ENCODE data around the gene TTPAL.

Gene TTPAL

DNA sequence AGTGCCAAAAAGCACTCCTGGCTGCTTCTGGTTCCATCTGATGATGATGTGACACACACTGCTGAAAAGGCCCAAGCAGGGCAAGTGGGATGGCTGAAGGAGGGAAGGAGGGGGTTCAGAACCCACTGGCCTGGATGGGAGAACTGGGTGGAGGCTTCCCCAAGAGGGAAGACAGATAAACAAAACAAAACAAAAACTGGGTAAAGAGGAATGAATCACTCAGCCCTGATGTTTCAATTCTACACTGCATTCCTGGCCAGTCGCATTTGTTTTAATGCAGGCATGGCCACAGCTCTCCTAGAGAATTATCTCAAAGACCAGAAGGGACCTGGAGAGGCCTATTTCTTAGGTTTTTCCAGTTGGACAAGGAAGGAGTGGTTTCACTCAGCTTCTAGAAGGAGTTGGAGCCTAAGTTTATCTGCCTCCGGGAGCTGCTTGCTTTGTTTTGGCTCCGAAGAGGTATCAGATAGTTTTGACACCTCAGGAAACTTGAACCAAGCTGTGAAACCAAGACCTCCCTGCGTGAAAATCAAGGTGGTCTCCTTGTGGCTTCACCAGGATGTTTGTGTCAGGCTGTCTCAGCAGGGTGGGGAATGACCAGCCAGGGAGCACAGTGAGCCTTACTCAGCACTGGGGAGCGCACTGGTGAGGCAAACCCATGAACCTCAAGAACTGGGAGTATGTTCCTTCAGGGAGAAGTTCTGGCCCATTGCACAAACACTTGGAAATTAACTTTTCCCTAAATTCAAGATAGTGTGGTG is 16.1 kb downstream of the TTPAL start:
- no peak overlapping the region for H3K4me3 ChIP-seq
- peak overlapping the region in 14 of 21 experiments; percentile 1 to 72 (median 40) for H3K27ac ChIP-seq

DNA sequence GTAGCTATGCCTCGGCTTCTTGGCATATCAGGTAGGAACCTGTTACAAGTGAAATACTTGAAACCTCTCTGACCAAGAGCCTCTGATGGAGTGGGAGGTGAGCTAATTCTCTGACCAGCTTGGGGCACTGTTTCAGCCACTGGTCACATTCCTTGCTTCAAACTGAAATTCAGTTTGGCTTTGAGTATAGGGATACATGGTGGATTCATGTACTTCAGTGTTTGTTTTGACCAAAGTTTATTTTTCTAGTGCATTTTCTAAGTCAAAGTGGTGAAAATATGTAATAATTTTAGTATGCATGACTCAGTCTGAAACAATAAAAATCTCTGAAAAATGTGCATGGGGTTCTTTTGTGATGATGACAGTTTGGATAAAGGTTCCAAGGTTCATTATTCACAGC is 18.6 kb downstream of the TTPAL start:
- H3K27ac ChIP-seq, result peak overlapping the region in 4 of 21 experiments; percentile 15 to 70 (median 29)
- no peak overlapping the region for H3K4me3 ChIP-seq

GRCh38 chr20:44494681-44495080 is 19.0 kb downstream of the TTPAL start:
- Histone ChIP-seq H3K4me3 (no peak overlapping the region), H3K27ac (peak overlapping the region in 16 of 21 experiments; percentile 2 to 78 (median 44))

GRCh38 chr20:44495257-44495656 is 19.6 kb downstream of the TTPAL start:
- H3K4me3 ChIP-seq, result no peak overlapping the region
- H3K27ac ChIP-seq, result peak overlapping the region in 17 of 21 experiments; percentile 2 to 78 (median 51)

GRCh38 chr20:44495802-44496481 is 20.3 kb downstream of the TTPAL start:
- H3K4me3 ChIP-seq, result no peak overlapping the region
- peak overlapping the region in 19 of 21 experiments; percentile 21 to 78 (median 62) for H3K27ac ChIP-seq

GRCh38 chr20:44496976-44497375 is 21.3 kb downstream of the TTPAL start:
- Histone ChIP-seq H3K27ac (peak overlapping the region in 17 of 21 experiments; percentile 26 to 78 (median 63)), H3K4me3 (no peak overlapping the region)

DNA sequence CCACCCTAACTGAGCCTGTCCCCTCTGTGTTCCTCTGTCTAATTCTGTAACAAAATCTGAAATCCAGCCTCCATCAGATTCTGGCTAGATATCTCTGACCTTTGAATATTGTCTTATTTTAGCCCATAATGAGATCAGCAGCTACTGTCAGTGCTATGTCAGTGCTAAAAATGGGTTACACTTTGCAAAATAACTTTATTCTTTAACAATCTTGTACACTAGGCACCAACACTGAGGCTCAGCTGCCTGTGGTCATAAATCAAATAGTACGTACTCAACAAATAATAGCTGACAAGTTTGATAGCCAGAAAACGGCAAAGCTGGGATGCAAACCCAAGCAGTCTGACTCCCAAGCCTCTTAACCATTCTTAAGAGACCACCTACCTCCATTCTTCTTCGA is 22.1 kb downstream of the TTPAL start:
- Histone ChIP-seq H3K27ac (peak overlapping the region in 6 of 21 experiments; percentile 20 to 71 (median 48)), H3K4me3 (no peak overlapping the region)

DNA sequence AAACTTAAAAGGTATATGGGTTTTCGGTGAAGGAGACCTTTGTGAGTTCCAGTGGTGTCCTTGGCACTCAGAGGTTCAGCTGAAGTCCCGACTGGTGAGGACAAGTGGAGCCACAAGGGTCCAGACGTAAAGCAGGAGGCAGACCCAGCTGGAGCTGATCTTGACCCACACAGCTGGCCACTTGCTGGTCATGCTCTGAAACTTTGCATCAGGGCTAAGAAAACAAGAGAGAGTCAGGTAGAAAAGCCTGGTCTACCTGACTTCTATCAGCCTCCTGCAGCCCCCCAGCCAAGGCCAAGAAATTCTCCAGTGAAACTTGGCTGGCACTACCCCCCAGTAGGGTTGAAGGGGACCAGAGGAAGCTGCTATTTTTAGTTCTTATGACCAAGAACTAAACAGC is 24.5 kb downstream of the TTPAL start:
- no peak overlapping the region for H3K4me3 ChIP-seq
- no peak overlapping the region for H3K27ac ChIP-seq

DNA sequence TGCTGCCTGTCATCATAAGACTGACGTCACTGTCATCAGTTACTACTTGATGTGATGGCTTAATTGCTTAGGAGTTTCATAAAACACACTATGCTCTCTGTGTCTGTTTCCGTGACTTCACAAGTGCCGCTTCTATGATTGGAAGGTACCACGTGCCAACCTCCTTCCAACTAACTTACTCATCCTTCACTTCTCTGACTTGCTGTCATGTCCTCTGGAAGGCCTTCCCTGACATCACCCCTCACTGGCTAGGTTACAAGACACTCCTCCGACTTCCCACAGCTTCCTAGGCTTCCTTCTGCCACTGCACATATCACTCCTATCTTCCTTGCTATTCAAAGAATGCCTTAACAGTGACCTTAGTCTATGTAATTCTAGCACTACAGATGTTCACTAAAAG is 25.8 kb downstream of the TTPAL start:
- Histone ChIP-seq H3K27ac (no peak overlapping the region), H3K4me3 (no peak overlapping the region)

- H3K27ac ChIP-seq, result no peak overlapping the region
- no peak overlapping the region for H3K4me3 ChIP-seq
Observed at GRCh38 chr20:44502968-44503367, 27.3 kb downstream of the TTPAL start.

DNA sequence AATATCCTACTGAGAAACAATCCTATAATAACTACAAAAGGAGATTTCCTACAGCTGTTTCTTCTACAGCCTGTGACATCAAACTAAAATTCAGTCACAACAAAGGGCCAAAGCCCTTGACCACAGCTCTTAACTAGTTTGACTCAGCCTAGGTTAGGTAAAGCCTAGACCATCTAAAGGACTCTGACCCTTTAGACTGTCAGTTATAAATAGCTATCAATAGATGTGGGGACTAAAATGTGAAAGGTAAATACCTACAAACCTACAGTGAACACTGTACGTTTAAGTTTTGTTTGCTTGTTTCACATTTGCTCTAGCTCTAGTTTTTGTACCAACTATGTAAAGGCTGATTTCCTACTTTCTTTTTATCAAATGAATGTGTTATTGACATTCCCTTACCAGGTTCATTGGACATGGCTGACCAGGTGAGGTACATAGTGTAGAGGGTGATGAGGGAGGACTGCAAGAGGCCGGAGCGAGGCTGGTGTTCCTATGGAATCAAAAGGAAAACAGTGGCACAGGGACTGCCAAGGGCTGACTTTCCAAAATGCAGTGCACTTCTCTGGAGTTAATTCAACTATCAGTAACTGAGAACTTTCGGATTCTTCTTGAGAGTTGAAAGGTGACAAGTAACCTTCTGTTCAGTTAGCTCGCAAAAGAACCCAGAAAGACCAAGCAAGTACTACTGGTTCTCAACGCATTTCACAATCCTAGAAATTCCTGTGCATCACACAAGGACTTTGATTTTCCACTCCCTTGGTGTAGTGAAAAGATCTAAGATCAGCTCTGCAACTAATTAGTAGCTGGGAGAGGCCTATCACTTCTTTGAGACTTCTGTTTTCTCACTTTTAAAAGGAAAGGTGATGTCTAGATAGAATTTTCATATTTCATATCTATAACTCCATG is 29.0 kb downstream of the TTPAL start:
- Histone ChIP-seq H3K27ac (no peak overlapping the region), H3K4me3 (no peak overlapping the region)

- Histone ChIP-seq H3K4me3 (no peak overlapping the region), H3K27ac (no peak overlapping the region)
Observed at GRCh38 chr20:44509762-44510161, 34.1 kb downstream of the TTPAL start.

DNA sequence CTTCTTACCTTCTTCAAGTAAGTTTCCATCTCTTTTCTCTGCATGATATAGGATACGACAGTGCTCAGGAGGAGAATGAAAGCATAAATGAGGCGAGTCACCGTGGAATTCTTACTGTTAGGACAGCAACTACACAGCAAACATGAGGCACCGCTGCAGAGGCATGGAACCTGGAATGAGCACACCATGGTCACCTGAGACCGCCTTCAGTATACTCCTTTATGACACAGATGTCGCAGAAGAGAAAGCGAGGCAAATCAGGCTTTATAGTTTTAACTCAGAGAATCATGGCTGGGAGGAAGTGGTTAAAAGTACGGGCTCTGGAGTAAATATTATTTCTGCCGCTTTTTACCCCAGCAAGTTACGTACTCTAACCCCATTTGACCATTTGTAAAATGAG is 38.2 kb downstream of the TTPAL start:
- no peak overlapping the region for H3K4me3 ChIP-seq
- no peak overlapping the region for H3K27ac ChIP-seq

DNA sequence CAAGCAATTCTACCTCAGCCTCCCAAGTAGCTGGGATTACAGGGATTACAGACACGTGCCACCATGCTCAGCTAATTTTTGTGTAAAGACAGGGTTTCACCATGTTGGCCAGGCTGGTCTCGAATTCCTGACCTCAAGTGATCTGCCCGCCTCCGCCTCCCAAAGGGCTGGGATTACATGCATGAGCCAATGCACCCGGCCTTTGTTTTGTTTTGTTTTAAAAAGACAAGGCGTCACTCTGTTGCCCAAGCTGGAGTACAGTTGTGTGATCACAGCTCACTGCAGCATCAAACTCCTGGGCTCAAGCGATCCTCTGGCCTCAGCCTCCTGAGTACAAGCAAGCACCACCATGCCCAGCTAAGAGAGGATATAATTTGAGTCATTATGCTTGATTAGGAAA is 40.8 kb downstream of the TTPAL start:
- Histone ChIP-seq H3K4me3 (no peak overlapping the region), H3K27ac (peak overlapping the region in 4 of 21 experiments; percentile 23 to 32 (median 28))

- no peak overlapping the region for H3K4me3 ChIP-seq
- peak overlapping the region in 2 of 21 experiments; percentile 12 to 53 for H3K27ac ChIP-seq
Observed at GRCh38 chr20:44517454-44517853, 41.8 kb downstream of the TTPAL start.

DNA sequence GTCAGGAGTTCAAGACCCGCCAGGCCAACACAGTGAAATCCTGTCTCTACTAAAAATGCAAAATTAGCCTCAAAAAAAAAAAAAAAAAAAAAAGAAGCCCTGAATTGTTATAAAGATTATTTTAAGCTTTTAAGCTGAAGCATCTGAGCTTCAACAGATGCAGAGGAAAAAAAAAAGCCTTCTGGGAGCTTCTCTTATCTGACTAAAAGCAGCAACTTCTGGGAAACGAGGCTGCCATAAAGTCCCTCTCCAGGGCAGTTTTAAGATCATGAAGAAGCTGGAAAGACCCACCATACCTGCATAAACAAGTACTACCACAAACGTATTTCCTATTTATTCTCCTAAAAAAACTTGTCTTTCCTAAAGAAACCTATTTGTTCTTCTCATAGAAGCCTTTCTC is 42.6 kb downstream of the TTPAL start:
- Histone ChIP-seq H3K4me3 (no peak overlapping the region), H3K27ac (peak overlapping the region in 3 of 21 experiments; percentile 34 to 53 (median 38))

- Histone ChIP-seq H3K27ac (peak overlapping the region in 18 of 21 experiments; percentile 91 to 100 (median 98)), H3K4me3 (peak overlapping the region; percentile 77 to 100 (median 94))
Observed at GRCh38 chr20:44520881-44521280, 45.2 kb downstream of the TTPAL start.

GRCh38 chr20:44521484-44522481 is 46.1 kb downstream of the TTPAL start, which contains the start of gene SERINC3:
Gene SERINC3 (minus strand): TSS chr20:44522070. CDS start chr20:44521951, 119 bp downstream.
- Histone ChIP-seq H3K4me3 (peak within 1 kb of the TSS; percentile 77 to 100 (median 94)), H3K27ac (peak within 1 kb of the TSS; percentile 77 to 100 (median 97))

DNA sequence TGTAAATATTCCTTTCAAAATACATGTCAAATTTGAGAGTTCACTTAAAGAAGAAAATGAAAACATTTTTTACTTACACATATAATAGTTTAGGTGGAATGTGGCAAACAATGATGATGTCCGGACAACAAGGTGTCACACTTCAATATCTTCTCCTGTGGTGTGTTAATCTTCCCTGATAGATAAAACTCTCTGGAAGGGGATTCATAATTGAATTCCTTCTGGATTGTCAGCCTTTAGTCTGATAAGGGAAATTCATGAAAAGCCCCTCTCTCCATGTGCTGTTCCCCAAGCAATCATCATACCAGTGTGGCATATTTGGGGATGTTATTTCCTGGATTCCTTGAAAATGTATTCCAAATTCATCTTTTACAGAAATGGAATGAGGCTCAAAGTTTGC is 47.2 kb downstream of the TTPAL start:
- Histone ChIP-seq H3K4me3 (no peak overlapping the region), H3K27ac (peak overlapping the region in 5 of 21 experiments; percentile 37 to 99 (median 97))

Data from skin epidermis (tissue), 12 donors.